K562 (cell line): ENCODE data around the gene PODXL2.

ENCODE experiments used
- ELF4 ChIP-seq: fragments of 450-650 bp; formaldehyde crosslinking; IDR thresholded peaks from 2 replicates; pipeline ENCODE4 v1.4.0; 2022; ENCODE audit warnings: missing genetic modification characterization
- JUND ChIP-seq, 2 experiments: IDR thresholded peaks; 2 replicates in 1 of 2; 3 replicates in 1 of 2; pipeline ENCODE4 v1.6.1; 2011; ENCODE audit warnings: borderline replicate concordance in 2 of 2, low read depth in 2 of 2, low read length in 2 of 2, improper control_type of control experiment in 1 of 2, missing biosample characterization in 1 of 2, missing genetic modification characterization in 1 of 2, missing genetic modification reagents in 1 of 2
- MXI1 ChIP-seq: IDR thresholded peaks from 2 replicates; pipeline ENCODE4 v1.6.1; 2011; ENCODE audit warnings: low read depth, mild to moderate bottlenecking, improper control_type of control experiment, low read length
- SMC3 ChIP-seq: conservative IDR thresholded peaks from 2 replicates; pipeline ENCODE4 v1.6.1; 2011; ENCODE audit warnings: low read depth, low read length, improper control_type of control experiment; ENCODE audit not compliant: insufficient read depth
- ZNF707 ChIP-seq: fragments of 250-450 bp; sonication (Bioruptor Pico); conservative IDR thresholded peaks from 2 replicates; pipeline ENCODE4 v1.8.0; 2022; ENCODE audit warnings: inconsistent platforms, mild to moderate bottlenecking, moderate library complexity
- TF ChIP-seq, protein P1 (sequence below): IDR thresholded peaks from 3 replicates; pipeline ENCODE4 v1.6.1; 2011; ENCODE audit warnings: borderline replicate concordance, mild to moderate bottlenecking, moderate library complexity; ENCODE audit not compliant: insufficient read length; ENCODE audit errors: extremely low read depth

GRCh38 chr3:127661600-127661999, 32.6 kb downstream of the PODXL2 start:
- TF ChIP-seq SMC3 (no peak), ZNF707 (CRISPR knock-in tag) (no peak), JUND (IDR thresholded peaks at IDR 0.05; ENCODE audit: borderline replicate concordance, low read depth, low read length) (no peak), JUND (tag; IDR thresholded peaks at IDR 0.05; ENCODE audit: borderline replicate concordance, low read depth, low read length) (no peak), ELF4 (CRISPR knock-in tag) (no peak), MXI1 (no peak)
- TF ChIP-seq, protein P1, sequence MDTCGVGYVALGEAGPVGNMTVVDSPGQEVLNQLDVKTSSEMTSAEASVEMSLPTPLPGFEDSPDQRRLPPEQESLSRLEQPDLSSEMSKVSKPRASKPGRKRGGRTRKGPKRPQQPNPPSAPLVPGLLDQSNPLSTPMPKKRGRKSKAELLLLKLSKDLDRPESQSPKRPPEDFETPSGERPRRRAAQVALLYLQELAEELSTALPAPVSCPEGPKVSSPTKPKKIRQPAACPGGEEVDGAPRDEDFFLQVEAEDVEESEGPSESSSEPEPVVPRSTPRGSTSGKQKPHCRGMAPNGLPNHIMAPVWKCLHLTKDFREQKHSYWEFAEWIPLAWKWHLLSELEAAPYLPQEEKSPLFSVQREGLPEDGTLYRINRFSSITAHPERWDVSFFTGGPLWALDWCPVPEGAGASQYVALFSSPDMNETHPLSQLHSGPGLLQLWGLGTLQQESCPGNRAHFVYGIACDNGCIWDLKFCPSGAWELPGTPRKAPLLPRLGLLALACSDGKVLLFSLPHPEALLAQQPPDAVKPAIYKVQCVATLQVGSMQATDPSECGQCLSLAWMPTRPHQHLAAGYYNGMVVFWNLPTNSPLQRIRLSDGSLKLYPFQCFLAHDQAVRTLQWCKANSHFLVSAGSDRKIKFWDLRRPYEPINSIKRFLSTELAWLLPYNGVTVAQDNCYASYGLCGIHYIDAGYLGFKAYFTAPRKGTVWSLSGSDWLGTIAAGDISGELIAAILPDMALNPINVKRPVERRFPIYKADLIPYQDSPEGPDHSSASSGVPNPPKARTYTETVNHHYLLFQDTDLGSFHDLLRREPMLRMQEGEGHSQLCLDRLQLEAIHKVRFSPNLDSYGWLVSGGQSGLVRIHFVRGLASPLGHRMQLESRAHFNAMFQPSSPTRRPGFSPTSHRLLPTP: no peak
